ENCODE measurements around the gene CDC20. TPM values are rescaled to one million over a fixed set of nuclear protein-coding genes. Genes with fewer than 3 reads are reported as not detected.

Gene CDC20
- total RNA-seq, 1 experiment from 2014 or later = 220 TPM

GRCh38 chr1:43324810-43325209, 34.0 kb upstream of the CDC20 start:
- DNase-seq (ENCODE audit: low read depth) = no peak
- in situ Hi-C loops (cut with HindIII; ENCODE audit: low pct_unique_long_range_greater_than_20kb, low sequenced_read_pairs) = no loop called here

GRCh38 chr1:43325381-43325780, 33.4 kb upstream of the CDC20 start:
- in situ Hi-C loops (cut with HindIII; ENCODE audit: low pct_unique_long_range_greater_than_20kb, low sequenced_read_pairs) = no loop called here
- no peak for DNase-seq (ENCODE audit: low read depth)

- no peak for DNase-seq (ENCODE audit: low read depth)
- in situ Hi-C loops (cut with HindIII; ENCODE audit: low pct_unique_long_range_greater_than_20kb, low sequenced_read_pairs) = no loop called here
Measured at GRCh38 chr1:43327549-43328292, 31.1 kb upstream of the CDC20 start.

GRCh38 chr1:43329995-43330751, 28.6 kb upstream of the CDC20 start:
- peak; percentile 47 for DNase-seq (ENCODE audit: low read depth)
- in situ Hi-C loops (cut with HindIII; ENCODE audit: low pct_unique_long_range_greater_than_20kb, low sequenced_read_pairs) = no loop called here

GRCh38 chr1:43331688-43332087, 27.1 kb upstream of the CDC20 start:
- in situ Hi-C loops (cut with HindIII; ENCODE audit: low pct_unique_long_range_greater_than_20kb, low sequenced_read_pairs) = no loop called here
- no peak for DNase-seq (ENCODE audit: low read depth)

GRCh38 chr1:43334453-43335205, 24.2 kb upstream of the CDC20 start:
- DNase-seq (ENCODE audit: low read depth) = no peak
- in situ Hi-C loops (cut with HindIII; ENCODE audit: low pct_unique_long_range_greater_than_20kb, low sequenced_read_pairs) = no loop called here

GRCh38 chr1:43337588-43337987, 21.2 kb upstream of the CDC20 start, which contains the start of gene MPL:
MPL (plus strand) TSS chr1:43337818; CDS start chr1:43337849, 31 bp downstream.
- in situ Hi-C loops (cut with HindIII; ENCODE audit: low pct_unique_long_range_greater_than_20kb, low sequenced_read_pairs) = no loop called here
- DNase-seq (ENCODE audit: low read depth) = no peak

GRCh38 chr1:43338001-43338400, 20.8 kb upstream of the CDC20 start:
- in situ Hi-C loops (cut with HindIII; ENCODE audit: low pct_unique_long_range_greater_than_20kb, low sequenced_read_pairs) = no loop called here
- no peak for DNase-seq (ENCODE audit: low read depth)

- in situ Hi-C loops (cut with HindIII; ENCODE audit: low pct_unique_long_range_greater_than_20kb, low sequenced_read_pairs) = no loop called here
- DNase-seq (ENCODE audit: low read depth) = no peak
Measured at GRCh38 chr1:43339584-43340232, 19.1 kb upstream of the CDC20 start.

- in situ Hi-C loops (cut with HindIII; ENCODE audit: low pct_unique_long_range_greater_than_20kb, low sequenced_read_pairs) = no loop called here
- DNase-seq (ENCODE audit: low read depth) = no peak
Measured at GRCh38 chr1:43340559-43340958, 18.2 kb upstream of the CDC20 start.

- in situ Hi-C loops (cut with HindIII; ENCODE audit: low pct_unique_long_range_greater_than_20kb, low sequenced_read_pairs) = no loop called here
- no peak for DNase-seq (ENCODE audit: low read depth)
Measured at GRCh38 chr1:43344267-43344850, 14.4 kb upstream of the CDC20 start.

GRCh38 chr1:43345120-43345519, 13.7 kb upstream of the CDC20 start:
- in situ Hi-C loops (cut with HindIII; ENCODE audit: low pct_unique_long_range_greater_than_20kb, low sequenced_read_pairs) = no loop called here
- DNase-seq (ENCODE audit: low read depth) = no peak

- in situ Hi-C loops (cut with HindIII; ENCODE audit: low pct_unique_long_range_greater_than_20kb, low sequenced_read_pairs) = no loop called here
- DNase-seq (ENCODE audit: low read depth) = no peak
Measured at GRCh38 chr1:43346636-43347035, 12.1 kb upstream of the CDC20 start.

- no peak for DNase-seq (ENCODE audit: low read depth)
- in situ Hi-C loops (cut with HindIII; ENCODE audit: low pct_unique_long_range_greater_than_20kb, low sequenced_read_pairs) = no loop called here
Measured at GRCh38 chr1:43348343-43348808, 10.4 kb upstream of the CDC20 start.

- DNase-seq (ENCODE audit: low read depth) = peak; percentile 91
- in situ Hi-C loops (cut with HindIII; ENCODE audit: low pct_unique_long_range_greater_than_20kb, low sequenced_read_pairs) = no loop called here
Measured at GRCh38 chr1:43348809-43349593, 9.8 kb upstream of the CDC20 start.

GRCh38 chr1:43349594-43350306, 9.0 kb upstream of the CDC20 start:
- peak; percentile 61 for DNase-seq (ENCODE audit: low read depth)
- in situ Hi-C loops (cut with HindIII; ENCODE audit: low pct_unique_long_range_greater_than_20kb, low sequenced_read_pairs) = no loop called here

GRCh38 chr1:43350976-43351375, 7.8 kb upstream of the CDC20 start:
- DNase-seq (ENCODE audit: low read depth) = no peak
- in situ Hi-C loops (cut with HindIII; ENCODE audit: low pct_unique_long_range_greater_than_20kb, low sequenced_read_pairs) = no loop called here

Data from Caki2 (cell line).